Stimulated activated CD4-positive, alpha-beta T cell treated with anti-CD3 and anti-CD28 coated beads, Interleukin-4, amount 100 ng/mL, for 48 hours (primary cell): ENCODE measurements around the gene MPP1.

Source experiments
- DNase-seq, 2 donors: peaks; one replicate each; pipeline ENCODE4 v3.0.0-alpha.2; 2020; ENCODE audit warnings: low read depth in 2 of 2

MPP1 gene

GRCh38 chrX:154775419-154776349 is 29.6 kb downstream of the MPP1 start:
- no peak for DNase-seq

GRCh38 chrX:154774622-154775021 is 30.7 kb downstream of the MPP1 start:
- DNase-seq: no peak

GRCh38 chrX:154762537-154763296 is 42.6 kb downstream of the MPP1 start, which contains the start of gene DKC1:
DKC1 (plus strand) TSS chrX:154762864; CDS start chrX:154762966, 102 bp downstream.
- peak; percentile 88 to 93 for DNase-seq

- DNase-seq: no peak
These were observed 43.2 kb downstream of the MPP1 start for GRCh38 chrX:154761977-154762536.

- no peak for DNase-seq
These were observed 46.6 kb downstream of the MPP1 start for GRCh38 chrX:154758696-154759095.

- DNase-seq: no peak
These were observed 53.5 kb downstream of the MPP1 start for GRCh38 chrX:154751669-154752271.

- DNase-seq: no peak
These were observed 54.0 kb downstream of the MPP1 start for GRCh38 chrX:154751203-154751668.

- no peak for DNase-seq
These were observed 54.7 kb downstream of the MPP1 start, which contains the start of gene GAB3 for GRCh38 chrX:154750301-154751202. GAB3 (minus strand) TSS chrX:154751077; CDS start chrX:154751025, 52 bp downstream.

GRCh38 chrX:154749856-154750255 is 55.4 kb downstream of the MPP1 start:
- DNase-seq: no peak

GRCh38 chrX:154748712-154749339 is 56.5 kb downstream of the MPP1 start:
- peak in 1 of 2 donors; percentile 12 for DNase-seq

- no peak for DNase-seq
These were observed 62.7 kb downstream of the MPP1 start for GRCh38 chrX:154742613-154743012.

- no peak for DNase-seq
These were observed 65.3 kb downstream of the MPP1 start for GRCh38 chrX:154739952-154740465.

- DNase-seq: no peak
These were observed 67.1 kb downstream of the MPP1 start for GRCh38 chrX:154738011-154738738.

GRCh38 chrX:154737136-154737535 is 68.1 kb downstream of the MPP1 start:
- DNase-seq: no peak

- no peak for DNase-seq
These were observed 69.4 kb downstream of the MPP1 start for GRCh38 chrX:154735695-154736393.

- DNase-seq: no peak
These were observed 71.1 kb downstream of the MPP1 start for GRCh38 chrX:154734061-154734781.

GRCh38 chrX:154733066-154733425 is 72.2 kb downstream of the MPP1 start:
- no peak for DNase-seq
